GM18858 (cell line): ENCODE measurements around the gene ZIC1.

Experiments
- ATAC-seq: cut with Tn5 transposase; IDR thresholded peaks from one replicate; pipeline ENCODE4 v1.9.1; 2021; ENCODE audit not compliant: unreplicated experiment

ZIC1 gene

DNA sequence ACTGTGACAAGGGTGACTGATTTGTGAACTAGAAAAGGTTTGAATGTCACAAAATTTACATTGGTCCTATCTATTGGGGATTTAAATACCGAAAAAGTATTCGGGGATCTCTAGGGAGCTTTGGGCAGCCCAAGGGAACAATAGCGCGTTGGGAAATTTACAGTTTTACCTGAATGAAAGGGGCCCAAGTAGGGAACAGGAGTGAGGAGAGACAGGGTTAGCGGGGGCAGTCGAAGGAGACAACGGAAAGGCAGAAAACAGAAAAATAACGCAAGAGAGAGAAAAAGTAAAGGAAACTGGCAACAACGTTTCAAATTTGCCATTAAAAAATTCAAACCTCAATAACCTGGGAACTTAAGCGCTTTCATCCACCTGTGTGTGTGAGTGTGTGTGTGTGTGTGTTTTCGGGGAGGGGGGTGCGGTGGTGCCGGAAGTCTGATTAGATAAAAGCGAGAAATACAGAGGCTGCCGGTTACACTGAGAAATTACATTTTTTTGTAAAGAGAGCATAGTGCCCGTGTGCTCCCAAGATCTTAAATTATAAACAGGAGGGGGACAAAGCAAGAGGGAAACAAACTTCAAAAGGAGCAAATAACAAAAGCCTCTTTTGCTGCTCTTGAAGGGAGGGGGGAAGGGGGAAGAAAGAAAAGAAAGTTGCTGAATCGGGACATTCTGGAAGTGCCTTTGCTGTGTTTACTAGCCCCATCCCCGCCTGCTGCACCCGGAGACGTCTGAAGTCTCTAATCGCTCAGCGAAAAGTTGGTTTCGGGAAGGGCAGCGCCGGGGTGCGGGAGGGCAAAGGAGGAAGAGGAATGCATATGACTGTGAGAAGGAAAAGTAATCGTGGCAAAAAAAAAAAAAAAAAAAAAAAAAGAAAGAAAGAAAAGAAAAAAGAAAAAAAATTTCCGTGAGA, 721 bp upstream of the ZIC1 start:
- ATAC-seq = no peak

DNA sequence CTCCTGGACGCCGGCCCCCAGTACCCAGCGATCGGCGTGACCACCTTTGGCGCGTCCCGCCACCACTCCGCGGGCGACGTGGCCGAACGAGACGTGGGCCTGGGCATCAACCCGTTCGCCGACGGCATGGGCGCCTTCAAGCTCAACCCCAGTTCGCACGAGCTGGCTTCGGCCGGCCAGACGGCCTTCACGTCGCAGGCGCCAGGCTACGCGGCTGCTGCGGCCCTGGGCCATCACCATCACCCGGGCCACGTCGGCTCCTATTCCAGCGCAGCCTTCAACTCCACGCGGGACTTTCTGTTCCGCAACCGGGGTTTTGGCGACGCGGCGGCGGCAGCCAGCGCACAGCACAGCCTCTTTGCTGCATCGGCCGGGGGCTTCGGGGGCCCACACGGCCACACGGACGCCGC, 956 bp downstream of the ZIC1 start:
- ATAC-seq = no peak

DNA sequence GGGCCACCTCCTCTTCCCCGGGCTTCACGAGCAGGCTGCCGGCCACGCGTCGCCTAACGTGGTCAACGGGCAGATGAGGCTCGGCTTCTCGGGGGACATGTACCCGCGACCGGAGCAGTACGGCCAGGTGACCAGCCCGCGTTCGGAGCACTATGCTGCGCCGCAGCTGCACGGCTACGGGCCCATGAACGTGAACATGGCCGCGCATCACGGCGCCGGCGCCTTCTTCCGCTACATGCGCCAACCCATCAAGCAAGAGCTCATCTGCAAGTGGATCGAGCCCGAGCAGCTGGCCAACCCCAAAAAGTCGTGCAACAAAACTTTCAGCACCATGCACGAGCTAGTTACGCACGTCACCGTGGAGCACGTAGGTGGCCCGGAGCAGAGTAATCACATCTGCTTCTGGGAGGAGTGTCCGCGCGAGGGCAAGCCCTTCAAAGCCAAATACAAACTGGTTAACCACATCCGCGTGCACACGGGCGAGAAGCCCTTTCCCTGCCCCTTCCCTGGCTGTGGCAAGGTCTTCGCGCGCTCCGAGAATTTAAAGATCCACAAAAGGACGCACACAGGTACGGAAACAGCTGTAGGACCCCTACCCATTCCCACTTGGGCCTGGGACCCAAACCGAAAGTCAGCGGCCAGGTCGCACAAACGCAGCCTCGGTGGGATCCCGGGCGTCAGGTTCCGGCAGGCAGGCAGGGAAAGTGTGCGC, 1.5 kb downstream of the ZIC1 start:
- no peak for ATAC-seq

DNA sequence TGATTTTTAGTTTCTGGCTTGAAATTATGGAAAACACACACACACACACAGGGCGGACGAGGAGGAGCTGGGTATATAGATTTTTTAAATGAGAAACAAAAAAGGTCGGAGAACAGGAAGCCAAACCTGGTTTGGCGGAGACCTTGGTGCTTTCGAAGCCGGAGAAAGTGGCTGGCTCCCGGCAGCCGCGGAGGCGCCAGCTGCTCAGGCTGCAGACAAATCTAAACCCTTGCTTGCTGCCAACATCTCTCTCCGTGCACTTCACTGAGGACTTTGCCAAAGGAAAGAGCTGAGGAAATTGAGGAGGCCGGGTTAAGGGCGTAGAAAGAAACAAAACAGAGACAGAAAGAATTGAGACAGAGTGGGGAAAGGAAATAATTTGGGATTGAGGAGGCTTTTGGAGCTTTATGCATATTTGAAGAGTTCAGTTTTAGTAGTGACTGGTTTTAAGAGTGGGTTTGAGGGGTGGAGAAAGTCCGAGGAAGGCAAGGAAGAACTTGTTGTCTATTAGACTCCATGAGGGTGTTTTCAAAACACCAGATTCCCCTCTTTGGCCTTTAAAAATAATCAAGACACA, 2.2 kb downstream of the ZIC1 start:
- no peak for ATAC-seq

DNA sequence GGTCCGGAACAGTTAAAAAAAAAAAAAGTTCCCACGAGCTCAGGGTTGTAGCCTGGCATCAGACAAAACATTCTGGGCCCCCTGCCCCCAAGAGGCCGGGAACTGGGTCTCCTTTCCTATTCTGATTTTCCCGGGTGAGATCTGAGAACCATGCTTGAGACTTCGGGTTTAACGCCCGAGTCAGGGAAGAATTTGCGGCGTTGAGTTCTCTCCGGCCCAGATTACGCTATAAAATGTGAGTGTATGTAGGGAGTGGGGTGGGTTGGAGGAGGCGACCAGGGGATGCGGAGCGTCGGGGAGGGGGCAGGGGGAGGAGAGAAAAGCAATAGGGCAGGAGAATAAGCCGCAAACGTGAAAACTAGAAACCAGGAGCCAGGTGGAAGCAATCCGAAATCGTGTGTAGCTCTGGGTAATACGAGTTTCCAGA, 2.7 kb downstream of the ZIC1 start:
- ATAC-seq = no peak

DNA sequence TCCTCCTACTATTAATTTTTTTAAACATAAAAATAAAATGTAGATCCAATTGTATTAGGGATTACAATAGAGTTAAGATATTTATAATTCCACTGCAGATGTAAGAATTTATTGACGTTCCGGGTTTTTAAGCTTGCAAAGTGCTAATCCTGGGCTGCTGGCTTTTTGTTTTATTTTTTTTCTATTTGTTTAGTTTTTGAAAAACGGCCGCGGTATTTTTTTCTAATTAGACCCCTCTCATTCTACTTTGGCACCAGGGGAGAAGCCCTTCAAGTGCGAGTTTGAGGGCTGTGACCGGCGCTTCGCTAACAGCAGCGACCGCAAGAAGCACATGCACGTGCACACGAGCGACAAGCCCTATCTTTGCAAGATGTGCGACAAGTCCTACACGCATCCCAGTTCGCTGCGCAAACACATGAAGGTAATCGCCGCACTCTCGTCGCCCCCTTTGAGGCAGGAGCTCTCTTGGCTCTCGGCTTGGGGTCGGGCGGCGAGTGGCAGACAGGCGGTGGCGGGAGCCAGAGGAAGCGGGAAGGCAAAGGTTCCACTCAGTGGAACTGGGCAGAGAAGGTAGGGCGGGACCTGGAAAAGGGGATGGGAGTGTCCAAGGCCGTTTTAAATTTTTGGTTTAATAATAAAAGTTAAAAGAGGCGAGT, 3.2 kb downstream of the ZIC1 start:
- ATAC-seq = no peak

DNA sequence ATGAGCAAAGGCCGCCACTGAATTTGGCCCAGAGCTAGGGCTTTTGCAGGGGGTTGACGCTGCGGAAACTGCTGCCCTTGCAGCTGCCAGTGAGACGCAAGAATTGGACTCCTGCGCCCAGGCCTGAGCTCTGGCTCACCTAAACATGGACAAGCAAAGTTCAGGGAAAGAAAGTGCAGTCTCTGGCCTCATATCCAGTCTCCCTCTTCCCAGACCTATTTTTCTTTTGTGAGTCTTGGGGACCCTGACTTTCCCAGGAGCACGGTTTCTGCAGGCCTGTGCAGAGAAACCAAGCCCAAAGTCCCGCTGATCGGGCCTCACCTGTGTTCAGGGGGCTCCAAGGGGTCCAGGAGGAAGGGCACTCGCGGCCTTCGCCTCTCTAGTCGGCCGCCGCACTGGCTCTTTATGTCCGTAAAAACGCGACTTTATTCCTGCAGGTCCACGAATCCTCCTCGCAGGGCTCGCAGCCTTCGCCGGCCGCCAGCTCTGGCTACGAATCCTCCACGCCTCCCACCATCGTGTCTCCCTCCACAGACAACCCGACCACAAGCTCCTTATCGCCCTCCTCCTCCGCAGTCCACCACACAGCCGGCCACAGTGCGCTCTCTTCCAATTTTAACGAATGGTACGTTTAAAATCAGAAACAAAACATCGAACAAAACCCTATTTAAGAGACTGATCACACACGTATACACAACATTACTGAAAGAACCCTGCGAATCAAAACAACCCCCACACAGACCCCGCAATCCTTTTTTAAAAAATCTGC, 3.9 kb downstream of the ZIC1 start:
- no peak for ATAC-seq

DNA sequence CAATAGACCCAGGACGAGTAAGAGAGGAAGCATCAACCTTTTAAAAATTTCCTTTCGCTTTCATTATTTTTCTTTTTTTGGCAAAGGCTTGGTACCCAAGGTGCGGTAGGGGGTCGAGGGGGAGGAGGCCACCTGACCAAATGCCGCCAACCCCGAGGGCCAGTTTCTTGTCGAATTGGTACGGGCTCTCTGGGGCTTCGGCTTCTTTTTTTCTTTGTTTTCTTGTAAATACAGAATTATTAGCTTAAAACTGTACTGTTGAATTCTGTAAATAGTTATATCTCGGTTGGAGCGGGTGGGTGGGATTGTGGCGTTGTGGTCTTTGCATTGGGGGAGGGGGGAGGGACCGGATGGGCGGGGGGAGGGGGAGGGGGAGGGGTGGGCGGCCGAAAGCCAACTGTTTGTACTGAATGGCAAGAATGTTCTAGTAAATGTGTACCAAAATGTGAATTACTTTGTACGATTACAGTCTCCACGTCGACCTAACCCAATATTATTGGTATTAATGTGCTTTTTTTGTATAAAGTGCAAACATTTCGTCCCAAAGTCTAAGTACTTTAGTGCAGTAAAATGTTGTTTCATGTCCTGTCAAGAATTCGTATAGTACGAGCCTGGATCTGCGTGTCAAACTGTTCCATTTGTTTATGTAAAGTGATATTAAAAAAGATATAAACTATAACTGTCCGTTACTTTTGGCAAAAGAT, 4.7 kb downstream of the ZIC1 start:
- ATAC-seq = no peak

DNA sequence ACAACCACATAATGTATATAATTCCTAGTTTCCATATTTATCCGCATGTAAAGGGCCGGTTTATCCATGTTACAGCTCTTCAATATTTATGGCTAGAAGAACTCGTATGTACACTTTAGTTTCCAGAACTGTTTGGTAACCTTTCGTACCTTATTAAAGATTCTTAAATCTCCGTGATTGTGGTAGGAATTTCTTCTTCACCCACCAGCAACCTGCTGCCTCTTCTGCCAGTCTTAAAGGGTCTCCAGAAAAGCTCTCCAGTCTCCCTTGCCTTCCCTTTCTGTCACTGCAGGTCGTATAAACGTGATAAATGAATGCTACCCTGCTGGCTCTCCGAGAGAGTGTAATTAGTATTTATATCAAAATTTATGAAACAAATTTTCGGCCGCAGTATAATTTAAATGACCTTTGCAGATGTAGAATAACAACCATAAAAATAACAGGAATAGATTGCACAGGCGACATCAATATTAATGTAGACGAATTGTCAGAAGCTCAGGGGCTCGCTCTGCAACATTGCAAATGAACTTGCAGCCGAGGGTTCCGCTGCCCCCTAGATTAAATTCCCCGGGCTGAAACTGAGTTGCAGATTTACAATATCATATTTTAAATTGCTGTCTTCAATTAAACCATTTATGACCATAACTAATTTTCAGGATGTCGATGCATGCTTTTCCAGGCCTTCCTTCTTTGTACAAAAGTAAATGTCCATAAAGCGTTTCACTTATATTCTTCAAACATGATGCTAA, 5.4 kb downstream of the ZIC1 start:
- no peak for ATAC-seq

DNA sequence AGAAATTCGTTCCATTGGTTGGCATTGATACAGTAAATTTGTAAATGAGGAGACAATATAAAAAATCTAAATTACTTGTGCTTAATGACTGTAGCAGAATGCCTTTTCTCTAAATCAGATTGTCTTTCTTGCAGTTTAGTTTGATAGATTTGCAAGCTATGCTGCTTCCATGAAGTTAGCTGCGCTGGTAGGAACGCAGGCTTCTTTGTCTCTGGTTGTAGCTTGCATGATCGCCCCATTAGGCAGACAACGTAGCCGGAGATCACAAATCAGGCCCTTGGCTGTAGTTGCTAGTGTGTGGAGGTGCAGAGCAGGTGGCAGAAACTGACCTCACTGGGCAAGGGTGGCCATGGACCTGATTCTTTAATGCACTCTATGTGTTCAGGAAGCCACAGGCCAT, 6.1 kb downstream of the ZIC1 start:
- no peak for ATAC-seq

DNA sequence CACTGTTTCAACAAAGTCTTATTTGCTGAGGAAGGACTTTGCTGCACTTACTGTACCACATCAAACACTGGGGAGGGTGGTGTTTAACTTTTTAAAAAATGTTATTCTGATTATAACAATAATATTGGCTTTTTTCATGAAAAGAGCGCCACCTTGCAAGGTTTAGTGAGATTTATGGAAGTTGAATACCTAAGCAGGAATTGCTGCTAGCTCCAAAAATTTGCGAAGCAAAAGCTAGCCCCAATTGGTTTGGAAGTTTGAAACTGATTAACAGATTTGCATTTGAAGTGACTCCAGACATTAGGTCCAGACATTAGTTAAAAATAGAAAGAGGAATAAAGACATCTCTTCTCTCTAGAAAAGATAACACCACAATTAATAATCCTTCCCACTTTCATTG, 6.7 kb downstream of the ZIC1 start:
- ATAC-seq = no peak

DNA sequence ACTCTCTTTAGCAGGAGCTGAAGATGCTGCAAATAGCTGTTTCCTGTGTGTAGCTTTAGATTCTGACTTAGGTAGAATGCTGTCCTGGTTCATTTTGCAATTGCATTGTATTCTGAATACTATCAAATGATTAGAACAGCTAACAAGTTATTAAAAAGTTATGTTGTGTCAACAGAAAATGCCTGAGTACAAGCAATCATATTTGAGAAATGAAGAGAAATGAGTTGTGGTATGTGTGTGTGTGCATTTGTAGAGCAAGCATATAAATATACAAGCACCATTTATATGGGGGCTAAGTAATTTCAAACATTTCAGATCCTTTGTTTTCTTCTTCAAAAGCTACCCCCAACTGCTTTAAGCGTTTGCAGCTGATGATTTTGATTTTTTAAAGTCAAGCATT, 7.8 kb downstream of the ZIC1 start:
- no peak for ATAC-seq

DNA sequence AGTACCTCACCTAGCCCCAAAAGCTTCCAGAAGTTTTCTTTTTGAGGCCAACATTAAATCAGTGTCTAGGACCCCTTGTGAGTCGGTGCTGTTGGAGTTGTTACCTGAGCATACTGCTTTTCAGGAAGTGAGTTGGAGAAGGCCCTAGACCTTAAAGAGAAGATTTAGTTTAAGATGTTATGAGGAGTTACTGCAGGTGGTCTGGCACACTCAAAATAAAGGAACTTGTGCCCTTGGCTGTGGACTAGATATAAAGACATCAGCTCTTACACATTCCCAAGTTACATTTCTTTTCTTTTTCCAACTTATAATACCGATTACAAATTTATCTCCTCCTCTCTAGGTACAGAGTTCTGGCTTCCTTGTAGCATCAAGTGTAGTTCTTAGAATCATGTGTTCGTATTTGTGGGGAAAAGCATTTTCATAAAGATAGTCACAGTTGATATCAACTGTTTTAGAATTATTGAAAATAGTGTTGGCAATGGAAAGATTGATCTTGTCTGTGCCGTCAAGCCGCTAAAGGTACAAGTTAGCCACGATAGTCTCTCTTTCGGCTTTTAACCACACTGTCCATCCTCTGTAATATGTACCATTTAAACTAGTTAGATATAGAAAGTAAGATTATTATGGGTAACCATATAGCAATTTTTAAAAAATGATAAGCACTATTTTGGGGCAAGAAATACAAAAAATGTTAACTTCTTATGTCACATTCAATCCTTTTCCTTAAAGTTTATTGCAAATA, 8.6 kb downstream of the ZIC1 start:
- ATAC-seq = no peak

DNA sequence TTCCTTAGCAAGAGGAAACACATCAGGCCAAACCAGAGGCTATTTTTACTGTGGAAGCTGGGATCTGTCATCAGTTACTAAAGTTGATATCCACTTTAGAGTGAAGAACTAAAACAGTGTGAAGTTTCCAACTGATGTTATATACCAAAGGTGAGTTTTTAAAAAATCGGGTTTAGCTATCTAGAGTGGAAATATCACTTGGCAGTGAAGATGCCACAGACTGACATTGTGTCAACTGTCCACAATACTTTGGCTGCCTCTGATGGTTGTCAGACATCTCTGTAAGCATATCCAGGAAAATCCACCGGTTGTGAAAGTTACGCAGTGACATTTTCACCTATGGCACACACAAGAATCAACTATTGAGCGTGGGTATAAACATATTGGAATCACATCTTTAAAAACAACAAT, 9.2 kb downstream of the ZIC1 start:
- no peak for ATAC-seq

DNA sequence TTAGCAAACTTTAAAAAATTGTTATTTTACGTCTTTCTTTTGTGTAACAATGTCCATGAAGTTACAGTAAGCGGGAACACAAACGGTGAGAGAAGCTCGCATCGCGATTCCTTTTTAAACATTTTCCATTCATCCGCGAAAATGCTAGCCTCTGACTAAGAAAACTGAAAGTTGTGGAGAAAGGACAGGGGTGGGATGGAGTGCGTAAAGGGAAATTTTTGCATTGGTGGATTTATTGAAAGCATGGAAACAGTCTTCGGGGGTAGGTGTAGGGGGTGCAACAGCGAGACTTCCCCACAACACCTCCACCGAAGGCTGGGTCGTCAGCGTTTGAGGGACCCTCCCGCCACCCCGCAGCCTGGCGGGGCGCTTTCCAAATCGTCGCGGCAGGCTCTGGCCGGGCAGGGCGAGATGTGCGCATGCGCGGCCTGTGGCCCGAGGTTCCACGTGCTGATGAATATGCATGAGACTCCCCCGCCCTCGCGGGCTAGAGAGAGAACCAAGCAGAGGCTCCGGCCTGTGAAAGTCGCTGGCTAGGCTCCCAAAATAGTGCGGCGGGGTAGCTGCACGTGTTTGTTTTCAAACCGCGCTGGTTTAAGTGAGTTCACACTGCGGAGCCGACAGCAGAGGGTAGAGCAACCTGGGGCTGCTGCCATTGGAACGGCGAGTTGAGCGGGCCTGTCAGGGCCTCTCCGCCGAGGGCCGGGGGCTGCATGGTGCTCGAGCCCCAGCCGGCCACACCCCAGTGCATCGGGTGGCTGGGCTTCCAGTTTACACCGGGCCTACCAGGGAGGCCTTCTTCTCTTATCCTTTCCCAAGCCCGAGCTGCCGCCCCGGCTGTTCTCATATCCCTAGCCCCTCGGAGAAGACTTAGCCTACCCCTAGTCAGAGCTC, 9.9 kb downstream of the ZIC1 start:
- no peak for ATAC-seq

DNA sequence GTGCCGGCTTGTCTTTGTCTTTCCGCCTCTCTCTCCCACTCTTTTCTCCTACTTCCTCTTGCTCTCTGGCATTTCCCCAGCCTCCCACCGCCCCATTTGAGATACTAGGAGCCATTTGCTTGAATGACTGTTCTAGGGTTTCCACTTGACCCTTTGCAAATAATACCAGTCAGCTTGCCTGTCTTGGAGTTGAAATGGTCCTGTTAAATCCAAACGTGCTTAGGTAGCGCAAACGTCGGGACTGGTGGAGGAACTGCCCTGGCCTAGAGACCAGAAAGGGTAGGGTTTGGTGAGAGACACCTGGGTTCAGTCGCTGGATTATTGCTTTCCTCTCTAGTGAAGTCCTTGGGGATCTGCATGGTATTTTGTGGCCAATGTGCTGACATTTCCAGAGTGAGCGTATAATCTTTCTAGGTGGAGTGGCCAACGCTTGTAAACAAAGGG, 10.6 kb downstream of the ZIC1 start:
- ATAC-seq = no peak

DNA sequence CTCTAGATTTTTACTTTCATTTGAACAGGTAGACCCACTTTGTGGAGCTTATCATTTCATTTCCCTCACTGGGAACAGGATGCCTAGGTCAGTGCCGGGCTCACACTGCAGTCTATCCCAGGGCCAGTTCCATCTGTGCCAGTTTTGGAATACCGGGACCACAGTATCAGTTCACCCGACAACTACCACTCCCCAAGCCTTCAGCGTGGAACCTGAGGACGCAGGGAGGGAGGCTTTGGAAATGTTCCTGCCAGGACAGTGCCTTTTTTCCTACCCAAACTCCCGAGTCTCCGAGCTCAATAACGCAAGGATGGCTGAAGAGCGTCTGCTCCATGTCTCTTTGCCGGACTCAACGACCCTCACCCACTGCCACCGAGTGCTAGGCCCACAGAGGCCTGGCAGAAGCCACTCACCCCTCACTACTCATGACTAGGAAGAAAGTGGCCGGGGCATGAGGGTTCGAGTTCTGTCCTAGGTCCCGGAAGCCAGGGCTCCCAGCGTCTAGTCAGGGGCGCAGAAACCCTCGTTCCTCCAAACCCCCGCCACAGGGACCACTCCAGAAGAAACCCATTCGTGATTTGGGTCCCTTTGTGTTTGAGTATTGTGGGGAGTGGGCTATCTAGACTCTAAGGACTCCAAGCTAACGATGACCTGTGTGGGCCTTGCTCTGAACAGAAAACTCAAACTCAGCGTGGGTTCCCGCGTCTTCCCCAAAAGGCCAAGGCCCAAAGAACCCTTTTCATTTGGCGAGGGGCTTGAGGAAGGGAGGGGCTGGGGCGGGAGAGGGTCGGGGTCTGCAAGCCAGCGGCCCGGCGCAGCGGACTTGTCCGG, 11.4 kb downstream of the ZIC1 start:
- ATAC-seq = no peak
